ENCODE data around the gene SLC8A3. TPM values are rescaled to one million over a fixed set of nuclear protein-coding genes. Genes with fewer than 3 reads are reported as not detected.
A peak's percentile ranks its signal among the peaks of the same experiment; 100 is the strongest.

Gene SLC8A3
- total RNA-seq, 1 donor from 2014 or later: 0.43 TPM

- Mint-ChIP-seq H3K27ac (no peak overlapping the region), H3K27me3 (no peaks in the 10 kb centered on the region), H3K9me3 (ENCODE audit: low read depth) (no peaks in the 10 kb centered on the region), H3K36me3 (ENCODE audit: insufficient read depth) (no peaks in the 10 kb centered on the region), H3K4me3 (ENCODE audit: low read depth) (no peak overlapping the region), H3K4me1 (ENCODE audit: low read depth) (peaks cover 12% of the 10 kb centered on the region)
- no peak for DNase-seq (ENCODE audit: low spot score, unreplicated experiment)
- no peak for TF ChIP-seq CTCF (IDR thresholded peaks at IDR 0.05; ENCODE audit: unreplicated experiment)
Measured at GRCh38 chr14:70213721-70214282, 25.1 kb upstream of the SLC8A3 start.

- H3K4me1 Mint-ChIP-seq (ENCODE audit: low read depth): peaks cover 12% of the 10 kb centered on the region
- H3K4me3 Mint-ChIP-seq (ENCODE audit: low read depth): no peak overlapping the region
- TF ChIP-seq CTCF (IDR thresholded peaks at IDR 0.05; ENCODE audit: unreplicated experiment): no peak
- H3K27me3 Mint-ChIP-seq: no peaks in the 10 kb centered on the region
- no peaks in the 10 kb centered on the region for H3K9me3 Mint-ChIP-seq (ENCODE audit: low read depth)
- H3K27ac Mint-ChIP-seq: peak overlapping the region; percentile 63
- no peak for DNase-seq (ENCODE audit: low spot score, unreplicated experiment)
- H3K36me3 Mint-ChIP-seq (ENCODE audit: insufficient read depth): no peaks in the 10 kb centered on the region
Measured at GRCh38 chr14:70212752-70213151, 24.0 kb upstream of the SLC8A3 start.

GRCh38 chr14:70208380-70208779 is 19.6 kb upstream of the SLC8A3 start:
- TF ChIP-seq CTCF (IDR thresholded peaks at IDR 0.05; ENCODE audit: unreplicated experiment): no peak
- no peaks in the 10 kb centered on the region for H3K9me3 Mint-ChIP-seq (ENCODE audit: low read depth)
- DNase-seq (ENCODE audit: low spot score, unreplicated experiment): no peak
- H3K4me1 Mint-ChIP-seq (ENCODE audit: low read depth): peaks cover 11% of the 10 kb centered on the region
- H3K27ac Mint-ChIP-seq: no peak overlapping the region
- no peaks in the 10 kb centered on the region for H3K27me3 Mint-ChIP-seq
- H3K4me3 Mint-ChIP-seq (ENCODE audit: low read depth): no peak overlapping the region
- no peaks in the 10 kb centered on the region for H3K36me3 Mint-ChIP-seq (ENCODE audit: insufficient read depth)

GRCh38 chr14:70203686-70204085 is 14.9 kb upstream of the SLC8A3 start:
- no peaks in the 10 kb centered on the region for H3K9me3 Mint-ChIP-seq (ENCODE audit: low read depth)
- TF ChIP-seq CTCF (IDR thresholded peaks at IDR 0.05; ENCODE audit: unreplicated experiment): no peak
- H3K4me1 Mint-ChIP-seq (ENCODE audit: low read depth): no peaks in the 10 kb centered on the region
- DNase-seq (ENCODE audit: low spot score, unreplicated experiment): no peak
- no peaks in the 10 kb centered on the region for H3K36me3 Mint-ChIP-seq (ENCODE audit: insufficient read depth)
- H3K27ac Mint-ChIP-seq: no peak overlapping the region
- peaks cover 6% of the 10 kb centered on the region for H3K27me3 Mint-ChIP-seq
- no peak overlapping the region for H3K4me3 Mint-ChIP-seq (ENCODE audit: low read depth)

GRCh38 chr14:70201994-70202393 is 13.2 kb upstream of the SLC8A3 start:
- DNase-seq (ENCODE audit: low spot score, unreplicated experiment): no peak
- H3K4me3 Mint-ChIP-seq (ENCODE audit: low read depth): no peak overlapping the region
- H3K27ac Mint-ChIP-seq: no peak overlapping the region
- H3K4me1 Mint-ChIP-seq (ENCODE audit: low read depth): no peaks in the 10 kb centered on the region
- H3K9me3 Mint-ChIP-seq (ENCODE audit: low read depth): no peaks in the 10 kb centered on the region
- no peak for TF ChIP-seq CTCF (IDR thresholded peaks at IDR 0.05; ENCODE audit: unreplicated experiment)
- no peaks in the 10 kb centered on the region for H3K36me3 Mint-ChIP-seq (ENCODE audit: insufficient read depth)
- H3K27me3 Mint-ChIP-seq: peaks cover 8% of the 10 kb centered on the region
